Right atrium auricular region (tissue), 2 donors: ENCODE data around the gene RPUSD4. TPM values are rescaled to one million over a fixed set of nuclear protein-coding genes. Genes with fewer than 3 reads are reported as not detected.

Experiments
- DNase-seq: peaks from one replicate; pipeline ENCODE4 v3.0.0-alpha.2; 2019; ENCODE audit warnings: low spot score
- H3K27ac ChIP-seq, 2 donors: fragments of 200-600 bp; sonication (generic); 1 replicate in 1 of 2; 2 replicates in 1 of 2; pipeline ENCODE4 v1.5.1; 2016 to 2019
- H3K27me3 ChIP-seq, 2 donors: fragments of 200-600 bp; sonication (generic); one replicate each; pipeline versions ENCODE4 v1.5.1 to v1.6.0; 2017 to 2019
- H3K36me3 ChIP-seq: fragments of 200-600 bp; sonication (generic); one replicate; pipeline ENCODE4 v1.5.1; 2016
- H3K4me1 ChIP-seq, 2 donors: fragments of 200-600 bp; sonication (generic); one replicate each; pipeline versions ENCODE4 v1.5.1 to v1.6.0; 2017 to 2019
- H3K4me3 ChIP-seq, 2 donors: fragments of 200-600 bp; sonication (generic); 1 replicate in 1 of 2; 2 replicates in 1 of 2; pipeline ENCODE4 v1.5.1; 2017 to 2019; ENCODE audit warnings: mild to moderate bottlenecking in 1 of 2, moderate library complexity in 1 of 2
- H3K9me3 ChIP-seq, 2 donors: fragments of 200-600 bp; sonication (generic); one replicate each; pipeline ENCODE4 v1.5.1; 2019
- total RNA-seq, 2 donors: library from RNA; depleted of rRNA; stranded (reverse); fragments of >200 nt; gene quantifications; one replicate each; pipeline ENCODE4 v1.1.0, GENCODE V29; 2016
- TF ChIP-seq, protein P1 (sequence below), 2 donors: fragments of 200-600 bp; sonication (generic); IDR thresholded peaks; one replicate each; pipeline ENCODE4 v1.5.1; 2019; ENCODE audit warnings: antibody characterized with exemption in 2 of 2

RPUSD4 gene
- total RNA-seq, 2 donors from 2014 or later: 13.3 to 14.3 TPM

DNA sequence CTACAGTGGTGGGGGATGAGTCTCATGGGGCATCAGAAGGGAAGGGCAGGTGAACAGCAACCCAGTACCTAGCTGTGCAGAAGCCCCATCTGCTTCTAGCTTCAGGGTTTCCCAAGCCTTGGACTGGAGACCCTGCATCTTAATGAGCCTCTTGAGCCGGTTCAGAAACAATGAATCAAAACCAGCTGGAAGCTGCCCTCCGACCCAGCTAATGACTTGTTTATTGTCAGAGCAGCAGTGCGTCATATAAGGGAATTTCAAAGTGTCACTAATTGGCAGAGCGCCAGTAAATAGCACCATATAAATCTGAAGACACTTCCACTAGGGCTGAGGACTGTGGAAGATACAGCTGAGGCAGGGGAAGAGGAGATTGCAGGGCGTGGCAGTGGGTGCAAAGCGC is 57.5 kb downstream of the RPUSD4 start:
- TF ChIP-seq, protein P1, sequence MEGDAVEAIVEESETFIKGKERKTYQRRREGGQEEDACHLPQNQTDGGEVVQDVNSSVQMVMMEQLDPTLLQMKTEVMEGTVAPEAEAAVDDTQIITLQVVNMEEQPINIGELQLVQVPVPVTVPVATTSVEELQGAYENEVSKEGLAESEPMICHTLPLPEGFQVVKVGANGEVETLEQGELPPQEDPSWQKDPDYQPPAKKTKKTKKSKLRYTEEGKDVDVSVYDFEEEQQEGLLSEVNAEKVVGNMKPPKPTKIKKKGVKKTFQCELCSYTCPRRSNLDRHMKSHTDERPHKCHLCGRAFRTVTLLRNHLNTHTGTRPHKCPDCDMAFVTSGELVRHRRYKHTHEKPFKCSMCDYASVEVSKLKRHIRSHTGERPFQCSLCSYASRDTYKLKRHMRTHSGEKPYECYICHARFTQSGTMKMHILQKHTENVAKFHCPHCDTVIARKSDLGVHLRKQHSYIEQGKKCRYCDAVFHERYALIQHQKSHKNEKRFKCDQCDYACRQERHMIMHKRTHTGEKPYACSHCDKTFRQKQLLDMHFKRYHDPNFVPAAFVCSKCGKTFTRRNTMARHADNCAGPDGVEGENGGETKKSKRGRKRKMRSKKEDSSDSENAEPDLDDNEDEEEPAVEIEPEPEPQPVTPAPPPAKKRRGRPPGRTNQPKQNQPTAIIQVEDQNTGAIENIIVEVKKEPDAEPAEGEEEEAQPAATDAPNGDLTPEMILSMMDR (IDR thresholded peaks at IDR 0.05): no peak
- Histone ChIP-seq H3K27me3 (no peaks in the 10 kb centered on the region), H3K9me3 (peaks cover 0 to 11% of the 10 kb centered on the region in 2 donors), H3K4me1 (no peaks in the 10 kb centered on the region), H3K27ac (no peak overlapping the region), H3K36me3 (no peaks in the 10 kb centered on the region), H3K4me3 (no peak overlapping the region)
- no peak for DNase-seq

DNA sequence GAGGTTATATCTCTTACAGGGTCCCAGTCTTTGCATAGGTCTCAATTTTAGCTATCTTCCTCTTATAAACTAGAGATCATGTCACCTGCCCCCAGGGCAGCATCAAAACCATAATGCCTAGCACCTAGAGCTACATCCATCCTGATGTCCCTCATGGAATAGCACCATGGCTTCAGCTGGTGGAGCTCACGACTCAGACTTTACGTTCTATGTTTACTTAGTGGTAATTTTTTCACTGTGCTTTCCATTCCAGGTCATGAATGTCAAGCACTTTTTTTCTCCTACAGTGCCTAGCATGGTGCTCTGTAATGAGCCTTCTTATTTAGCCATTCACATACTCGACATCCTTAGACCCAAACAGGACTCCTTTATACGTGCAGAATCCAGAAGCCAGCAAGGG is 58.4 kb downstream of the RPUSD4 start:
- H3K4me3 ChIP-seq: no peak overlapping the region
- DNase-seq: no peak
- H3K4me1 ChIP-seq: no peaks in the 10 kb centered on the region
- TF ChIP-seq, protein P1 (IDR thresholded peaks at IDR 0.05): no peak
- H3K27ac ChIP-seq: no peak overlapping the region
- H3K9me3 ChIP-seq: peaks cover 0 to 11% of the 10 kb centered on the region in 2 donors
- H3K27me3 ChIP-seq: no peaks in the 10 kb centered on the region
- no peaks in the 10 kb centered on the region for H3K36me3 ChIP-seq

DNA sequence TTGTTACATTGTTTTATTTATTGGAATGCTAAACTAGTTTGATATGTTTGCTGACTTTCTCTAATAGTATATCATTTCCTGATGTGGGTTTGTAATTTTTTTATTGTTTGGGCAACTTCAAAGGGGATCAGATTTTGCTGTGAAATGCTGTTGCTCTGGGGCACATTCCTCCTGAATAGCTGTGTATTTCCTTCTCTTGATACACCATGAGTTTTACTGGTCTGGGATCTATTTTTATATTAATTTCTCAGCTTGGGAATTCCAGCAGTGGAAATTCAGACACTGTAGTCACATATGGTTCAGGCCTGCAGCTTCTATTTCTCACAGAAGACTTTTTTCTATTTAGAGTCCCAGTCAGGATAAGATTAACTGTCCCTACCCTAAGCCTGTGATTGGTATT is 58.9 kb downstream of the RPUSD4 start:
- Histone ChIP-seq H3K27me3 (no peaks in the 10 kb centered on the region), H3K36me3 (no peaks in the 10 kb centered on the region), H3K4me3 (no peak overlapping the region), H3K9me3 (peaks cover 0 to 11% of the 10 kb centered on the region in 2 donors), H3K4me1 (no peaks in the 10 kb centered on the region), H3K27ac (no peak overlapping the region)
- DNase-seq: no peak
- TF ChIP-seq, protein P1 (IDR thresholded peaks at IDR 0.05): no peak

DNA sequence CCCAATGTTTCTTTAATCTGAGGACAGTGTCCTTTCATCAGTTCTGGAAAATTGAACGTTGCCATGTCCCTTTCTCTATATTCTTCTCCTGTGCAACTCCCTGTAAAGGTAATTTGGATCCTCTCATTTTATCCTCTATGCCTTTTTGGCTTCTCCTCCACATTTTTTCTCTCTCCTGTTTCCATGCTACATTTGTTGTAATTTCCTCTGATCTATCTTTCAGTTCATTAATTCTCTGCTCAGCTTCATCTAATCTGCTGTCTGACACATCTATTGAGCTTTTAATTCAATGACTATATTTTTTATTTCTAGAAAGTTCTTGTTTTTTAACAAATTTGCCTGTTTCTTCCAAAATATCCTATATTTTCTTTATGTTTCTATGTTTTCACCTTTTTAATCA is 59.3 kb downstream of the RPUSD4 start:
- Histone ChIP-seq H3K36me3 (no peaks in the 10 kb centered on the region), H3K4me1 (no peaks in the 10 kb centered on the region), H3K27me3 (no peaks in the 10 kb centered on the region), H3K27ac (no peak overlapping the region), H3K9me3 (peaks cover 0 to 11% of the 10 kb centered on the region in 2 donors), H3K4me3 (no peak overlapping the region)
- no peak for DNase-seq
- TF ChIP-seq, protein P1 (IDR thresholded peaks at IDR 0.05): no peak

Other genes with a start within 250 kb of the RPUSD4 start
- 10 to 100 TPM; 17.6 to 21.9 TPM for gene CDON, start 148.8 kb downstream of the RPUSD4 start, total RNA-seq
- gene FAM118B, start 132 bp upstream of the RPUSD4 start, total RNA-seq: 10 to 100 TPM; 16.0 to 16.3 TPM
- 10 to 100 TPM; 70.3 to 91.9 TPM for gene SRPRA, start 57.2 kb upstream of the RPUSD4 start, total RNA-seq
- gene FOXRED1, start 57.5 kb upstream of the RPUSD4 start, total RNA-seq: 10 to 100 TPM; 19.1 to 26.6 TPM
- 1 to 10 TPM; 6.3 to 7.4 TPM for gene TIRAP, start 71.4 kb upstream of the RPUSD4 start, total RNA-seq
- 10 to 100 TPM; 12.1 to 14.1 TPM for gene DCPS, start 92.4 kb upstream of the RPUSD4 start, total RNA-seq
- 100 to 1,000 TPM in 1 of 2 donors, 10 to 100 TPM in 1; 67.5 to 103 TPM for gene ST3GAL4, start 144.0 kb upstream of the RPUSD4 start, total RNA-seq